ENCODE results near the gene FAM3C. TPM values are rescaled to one million over a fixed set of nuclear protein-coding genes. Genes with fewer than 3 reads are reported as not detected.

Gene FAM3C, protein sequence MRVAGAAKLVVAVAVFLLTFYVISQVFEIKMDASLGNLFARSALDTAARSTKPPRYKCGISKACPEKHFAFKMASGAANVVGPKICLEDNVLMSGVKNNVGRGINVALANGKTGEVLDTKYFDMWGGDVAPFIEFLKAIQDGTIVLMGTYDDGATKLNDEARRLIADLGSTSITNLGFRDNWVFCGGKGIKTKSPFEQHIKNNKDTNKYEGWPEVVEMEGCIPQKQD
- total RNA-seq = 72.3 and 83.9 TPM in 2 replicates

GRCh38 chr7:121395961-121396757, at the start of gene FAM3C:
Gene FAM3C, minus strand, starts transcription at chr7:121396308. Its CDS starts 13,339 bp downstream, at chr7:121382969.

GRCh38 chr7:121328508-121329190, 67.5 kb downstream of the FAM3C start, which contains the start of gene WNT16:
Gene WNT16, plus strand, starts transcription at chr7:121329000. Its CDS starts 293 bp downstream, at chr7:121329293.

Other genes starting within 250 kb of the FAM3C start
- under 0.01 TPM in 2 replicates for gene WNT16, start 67.3 kb downstream of the FAM3C start, total RNA-seq

Measured in articular chondrocyte of knee joint (primary cell).